GM12873 (cell line): ENCODE results near the gene LY6G6D.

Experiments
- TF ChIP-seq, protein P1 (sequence below): IDR thresholded peaks from 2 replicates; pipeline ENCODE4 v1.5.1; 2012; ENCODE audit warnings: low read depth, mild to moderate bottlenecking, moderate library complexity, low read length, control low read depth; ENCODE audit not compliant: insufficient read depth; ENCODE audit errors: missing control alignments

The LY6G6D gene

DNA sequence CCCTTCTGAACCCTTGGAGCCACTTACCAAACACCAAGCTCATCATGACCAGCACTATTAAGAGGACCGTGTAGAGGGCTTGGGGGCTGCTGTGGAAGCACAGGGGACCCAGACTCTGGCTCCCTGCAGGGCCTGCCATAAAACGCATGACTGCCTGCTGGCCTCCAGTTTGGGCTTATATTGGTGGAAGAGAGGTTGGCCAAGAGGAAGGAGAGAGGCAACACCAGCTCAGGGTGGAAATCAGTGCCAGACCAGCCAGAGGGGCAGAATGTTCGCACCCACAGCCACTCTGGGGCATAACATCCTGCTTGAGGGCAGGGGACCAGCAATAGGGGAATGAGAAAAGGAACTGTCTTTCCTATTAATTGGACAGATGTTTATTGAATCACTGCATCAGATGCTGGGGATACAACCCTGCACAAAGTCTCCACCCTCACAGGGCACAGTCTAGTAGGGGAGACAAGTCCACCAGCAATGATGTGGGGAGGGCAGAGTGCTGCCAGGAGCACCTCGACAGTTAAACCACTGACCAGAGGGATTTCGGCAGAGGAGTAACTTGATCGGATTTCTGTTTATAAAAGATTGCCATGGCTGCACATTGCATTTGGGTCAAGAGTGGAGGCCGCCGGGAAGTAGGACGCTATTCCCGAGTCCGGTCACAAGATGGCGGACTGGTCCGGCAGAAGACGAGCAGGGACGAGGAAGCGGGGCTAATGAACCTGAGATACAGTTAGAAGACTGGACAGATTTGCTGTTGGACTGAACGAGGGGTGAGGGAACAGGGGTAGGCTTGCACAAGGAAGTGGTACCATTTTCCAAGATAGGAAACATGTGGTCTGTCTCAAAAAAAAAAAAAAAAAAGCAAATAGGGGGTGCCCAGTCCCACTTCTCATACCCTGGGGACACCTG lies 34.7 kb upstream of the LY6G6D start, which contains the start of gene LY6G5C:
Gene LY6G5C (minus strand): TSS at position 842 of the 909 bp plus-strand sequence. CDS start 694 bp downstream, at position 148.
- TF ChIP-seq, protein P1, sequence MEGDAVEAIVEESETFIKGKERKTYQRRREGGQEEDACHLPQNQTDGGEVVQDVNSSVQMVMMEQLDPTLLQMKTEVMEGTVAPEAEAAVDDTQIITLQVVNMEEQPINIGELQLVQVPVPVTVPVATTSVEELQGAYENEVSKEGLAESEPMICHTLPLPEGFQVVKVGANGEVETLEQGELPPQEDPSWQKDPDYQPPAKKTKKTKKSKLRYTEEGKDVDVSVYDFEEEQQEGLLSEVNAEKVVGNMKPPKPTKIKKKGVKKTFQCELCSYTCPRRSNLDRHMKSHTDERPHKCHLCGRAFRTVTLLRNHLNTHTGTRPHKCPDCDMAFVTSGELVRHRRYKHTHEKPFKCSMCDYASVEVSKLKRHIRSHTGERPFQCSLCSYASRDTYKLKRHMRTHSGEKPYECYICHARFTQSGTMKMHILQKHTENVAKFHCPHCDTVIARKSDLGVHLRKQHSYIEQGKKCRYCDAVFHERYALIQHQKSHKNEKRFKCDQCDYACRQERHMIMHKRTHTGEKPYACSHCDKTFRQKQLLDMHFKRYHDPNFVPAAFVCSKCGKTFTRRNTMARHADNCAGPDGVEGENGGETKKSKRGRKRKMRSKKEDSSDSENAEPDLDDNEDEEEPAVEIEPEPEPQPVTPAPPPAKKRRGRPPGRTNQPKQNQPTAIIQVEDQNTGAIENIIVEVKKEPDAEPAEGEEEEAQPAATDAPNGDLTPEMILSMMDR: peak; percentile 78

DNA sequence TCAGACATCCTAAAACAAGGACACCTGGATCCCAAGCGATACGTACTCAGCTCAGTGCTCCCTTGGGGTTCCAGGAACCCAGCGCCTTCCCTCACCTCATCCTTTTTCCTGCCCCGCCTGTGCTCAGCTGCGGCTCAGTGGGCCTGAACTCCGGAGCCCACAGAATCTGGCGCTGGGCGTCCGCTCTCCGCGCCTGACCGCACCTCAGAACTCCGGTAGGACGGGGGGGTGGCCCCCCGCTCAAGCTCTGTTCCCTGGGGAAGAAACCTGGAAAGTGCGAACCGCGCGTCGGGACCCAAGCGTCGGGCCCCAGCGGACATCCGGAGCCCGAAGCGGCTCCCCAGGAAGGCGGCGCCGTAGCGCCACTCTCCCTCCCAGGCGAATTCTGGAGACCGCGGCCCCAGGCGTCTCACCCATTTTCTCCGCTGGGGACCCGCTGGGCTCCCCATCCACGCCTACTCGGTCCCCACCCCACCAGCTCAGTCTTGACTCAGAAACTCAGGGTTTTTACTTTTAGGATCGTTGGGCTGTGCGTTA lies 33.9 kb upstream of the LY6G6D start:
- TF ChIP-seq, protein P1: peak; percentile 26

DNA sequence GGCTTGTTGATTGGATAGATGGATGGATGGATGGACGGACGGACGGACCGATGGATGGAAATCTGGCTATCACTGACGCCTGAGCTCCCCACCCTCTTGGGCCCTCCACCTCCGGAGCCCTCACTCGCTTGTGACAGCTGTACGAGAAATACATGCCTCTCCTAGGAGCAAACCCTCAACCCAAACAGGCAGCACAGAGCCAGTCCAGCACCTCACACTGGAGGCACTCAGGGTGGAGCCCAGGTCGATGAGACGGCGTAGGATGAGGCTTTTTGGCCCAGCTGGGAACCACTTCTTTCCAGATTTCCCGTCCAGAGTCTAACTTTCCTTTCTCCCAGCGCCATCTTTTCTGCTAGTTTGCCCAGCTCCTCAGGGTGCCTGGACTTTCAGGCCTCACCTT lies 31.6 kb upstream of the LY6G6D start:
- TF ChIP-seq, protein P1: no peak

DNA sequence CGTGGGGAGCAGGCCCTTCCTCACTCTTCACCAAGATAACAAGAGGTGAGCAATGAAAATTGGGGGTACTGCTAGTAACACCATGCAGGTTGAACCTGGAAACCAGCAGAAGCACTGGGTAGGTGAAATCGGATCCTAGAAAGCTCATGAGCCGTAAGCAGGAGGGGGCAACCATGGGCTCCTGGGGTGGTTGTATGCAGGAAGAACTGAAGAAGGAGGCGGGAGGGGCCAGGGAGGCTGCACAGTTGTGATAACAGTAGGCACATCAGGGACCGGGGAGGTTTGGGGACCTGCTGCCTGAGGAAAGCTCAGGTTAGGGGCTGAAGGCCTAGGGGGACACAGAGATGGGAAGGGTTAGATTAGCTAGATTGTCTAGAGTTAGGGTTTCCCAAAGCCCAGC lies 28.7 kb upstream of the LY6G6D start:
- TF ChIP-seq, protein P1: no peak

DNA sequence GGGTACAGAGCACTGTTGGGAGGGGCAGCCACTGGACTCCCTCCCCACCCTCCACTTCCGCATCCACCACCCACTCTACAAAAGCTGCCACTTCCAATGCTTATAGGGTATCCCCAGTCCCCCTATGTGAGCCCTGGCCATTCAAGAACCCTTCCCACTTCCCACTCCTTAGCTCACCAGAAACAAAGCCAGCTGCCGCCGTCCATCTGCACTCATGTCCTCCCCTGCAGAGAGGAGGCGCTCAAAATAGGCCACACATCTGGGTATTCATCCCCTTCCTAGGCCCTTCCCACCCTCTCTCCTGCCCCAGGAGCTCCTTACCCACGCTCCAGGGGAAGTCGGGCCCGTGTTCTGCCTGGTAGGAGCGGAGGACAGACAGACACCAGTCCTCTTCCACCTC lies 27.8 kb upstream of the LY6G6D start:
- TF ChIP-seq, protein P1: no peak

- TF ChIP-seq, protein P1: no peak
Observed at GRCh38 chr6:31687860-31688693, 27.1 kb upstream of the LY6G6D start.
